Neural progenitor cell (in vitro differentiated cells): ENCODE data around the gene IDH3B.

Experiments
- CTCF ChIP-seq: fragments of 200-600 bp; sonication (generic); IDR thresholded peaks from 2 replicates; pipeline ENCODE4 v1.5.1; 2017; ENCODE audit warnings: antibody characterized with exemption, mild to moderate bottlenecking
- EZH2 ChIP-seq: fragments of 200-600 bp; sonication (generic); IDR thresholded peaks from 2 replicates; pipeline ENCODE4 v1.6.1; 2017; ENCODE audit warnings: antibody characterized with exemption, mild to moderate bottlenecking, moderate library complexity

- TF ChIP-seq CTCF (no peak), EZH2 (no peak)
These were observed 7.4 kb downstream of the IDH3B start for GRCh38 chr20:2656471-2657117.
